HG02885 (cell line): Measurements from ENCODE around the gene CD46.

Source experiments
- ATAC-seq: cut with Tn5 transposase; IDR thresholded peaks from one replicate; pipeline ENCODE4 v1.9.1; 2021; ENCODE audit warnings: mild to moderate bottlenecking; ENCODE audit not compliant: unreplicated experiment, poor library complexity

CD46 gene

GRCh38 chr1:207793327-207793726 is 41.5 kb downstream of the CD46 start:
- no peak for ATAC-seq

- ATAC-seq = no peak
Measured at GRCh38 chr1:207794861-207795260, 43.0 kb downstream of the CD46 start.

- peak; percentile 74 for ATAC-seq
Measured at GRCh38 chr1:207797229-207797973, 45.5 kb downstream of the CD46 start.

- ATAC-seq = no peak
Measured at GRCh38 chr1:207798847-207799246, 47.0 kb downstream of the CD46 start.

- ATAC-seq = no peak
Measured at GRCh38 chr1:207799989-207800648, 48.3 kb downstream of the CD46 start.

GRCh38 chr1:207801819-207802218 is 50.0 kb downstream of the CD46 start:
- ATAC-seq = no peak

GRCh38 chr1:207803678-207804077 is 51.8 kb downstream of the CD46 start:
- ATAC-seq = no peak

GRCh38 chr1:207804721-207805468 is 53.0 kb downstream of the CD46 start:
- ATAC-seq = no peak

GRCh38 chr1:207805841-207806421 is 54.1 kb downstream of the CD46 start:
- ATAC-seq = no peak

- no peak for ATAC-seq
Measured at GRCh38 chr1:207806531-207807325, 54.9 kb downstream of the CD46 start.

DNA sequence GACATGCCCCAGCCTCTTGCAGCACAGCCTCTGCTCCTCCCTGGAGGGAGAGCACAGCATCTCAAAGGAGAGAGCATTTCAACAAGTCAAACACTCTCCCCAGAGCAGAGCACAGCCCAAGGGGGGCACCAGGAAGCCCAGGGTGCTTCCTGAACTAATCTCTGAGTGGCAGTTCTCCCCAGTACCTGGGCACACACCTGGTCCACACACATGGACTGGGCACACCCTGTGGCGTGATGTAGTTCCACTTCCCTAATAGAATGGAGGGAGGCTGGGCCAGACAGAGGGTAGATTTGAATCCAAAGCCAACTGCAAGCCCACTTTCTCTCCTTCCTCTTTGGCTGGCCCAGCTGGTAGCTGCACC is 55.5 kb downstream of the CD46 start:
- no peak for ATAC-seq

DNA sequence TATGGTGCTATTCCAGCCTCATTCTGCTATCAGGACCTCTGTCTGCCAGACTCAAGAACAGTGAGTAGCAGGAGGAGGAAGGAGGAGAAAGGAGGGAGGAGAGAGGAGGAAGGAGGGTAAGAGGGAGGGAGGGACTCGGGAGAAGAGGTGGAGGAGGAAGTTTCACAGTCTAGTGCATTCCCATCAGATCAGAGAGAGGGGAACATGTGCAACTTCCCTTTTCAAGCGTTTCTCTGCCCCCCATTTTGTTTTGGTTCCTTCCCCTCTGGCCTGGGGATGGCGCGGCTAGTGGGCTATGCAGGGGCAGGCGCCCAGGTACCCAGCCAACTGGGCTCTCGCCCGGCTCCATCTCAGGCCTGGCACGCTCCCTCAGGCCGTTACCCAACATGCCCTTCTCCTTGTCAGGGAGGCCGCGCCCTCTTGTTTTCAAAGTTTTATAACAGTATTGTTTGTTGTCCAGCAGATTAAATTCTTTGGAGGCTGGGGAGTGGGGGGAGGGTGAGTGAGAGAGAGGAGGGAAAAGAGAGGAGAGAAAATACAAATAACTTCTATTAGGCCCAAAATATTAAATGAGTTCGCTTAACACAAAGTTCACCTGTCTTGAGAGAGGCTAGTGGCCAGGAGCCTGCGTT is 56.0 kb downstream of the CD46 start:
- no peak for ATAC-seq

DNA sequence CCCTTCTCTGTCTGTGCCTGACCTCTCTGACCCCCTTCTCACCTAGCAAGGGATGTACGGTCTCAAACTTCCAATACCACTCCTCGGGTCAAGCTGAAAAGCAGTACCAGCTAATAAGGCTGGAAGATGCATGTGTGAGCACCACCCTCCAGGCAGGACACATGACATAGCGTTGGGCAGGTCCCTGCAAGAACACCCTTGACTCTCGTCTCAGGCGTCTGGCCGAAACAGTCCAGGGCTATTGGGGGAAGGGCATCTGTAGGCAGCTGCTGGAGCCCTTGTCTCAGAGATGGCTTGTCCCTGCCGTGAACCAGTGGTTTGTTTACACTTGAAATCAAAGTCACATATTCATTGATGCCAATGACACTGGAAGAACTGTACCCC is 56.5 kb downstream of the CD46 start:
- ATAC-seq = no peak

GRCh38 chr1:207808911-207809555 is 57.2 kb downstream of the CD46 start:
- ATAC-seq = no peak

DNA sequence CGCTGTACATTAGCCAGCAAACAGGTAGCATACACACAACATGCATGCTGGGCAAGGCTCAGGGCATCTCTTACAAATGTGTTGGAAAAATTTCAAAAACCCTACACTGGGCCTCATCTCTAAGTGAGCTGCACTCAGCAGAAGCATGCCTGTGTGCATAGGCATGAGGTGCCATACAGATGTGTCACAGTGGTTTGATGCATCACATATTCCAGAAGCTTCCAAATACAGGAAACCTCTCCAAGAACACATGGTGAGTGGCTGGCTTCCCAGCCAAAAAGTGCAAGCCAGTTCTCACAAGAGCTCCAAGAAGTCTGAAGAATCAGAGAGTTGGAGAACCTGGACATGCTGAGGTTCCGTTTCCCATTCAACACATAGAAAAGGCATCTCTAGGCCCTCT is 58.3 kb downstream of the CD46 start:
- no peak for ATAC-seq

- no peak for ATAC-seq
Measured at GRCh38 chr1:207810606-207811295, 58.9 kb downstream of the CD46 start.

GRCh38 chr1:207811319-207811718 is 59.5 kb downstream of the CD46 start:
- ATAC-seq = no peak

DNA sequence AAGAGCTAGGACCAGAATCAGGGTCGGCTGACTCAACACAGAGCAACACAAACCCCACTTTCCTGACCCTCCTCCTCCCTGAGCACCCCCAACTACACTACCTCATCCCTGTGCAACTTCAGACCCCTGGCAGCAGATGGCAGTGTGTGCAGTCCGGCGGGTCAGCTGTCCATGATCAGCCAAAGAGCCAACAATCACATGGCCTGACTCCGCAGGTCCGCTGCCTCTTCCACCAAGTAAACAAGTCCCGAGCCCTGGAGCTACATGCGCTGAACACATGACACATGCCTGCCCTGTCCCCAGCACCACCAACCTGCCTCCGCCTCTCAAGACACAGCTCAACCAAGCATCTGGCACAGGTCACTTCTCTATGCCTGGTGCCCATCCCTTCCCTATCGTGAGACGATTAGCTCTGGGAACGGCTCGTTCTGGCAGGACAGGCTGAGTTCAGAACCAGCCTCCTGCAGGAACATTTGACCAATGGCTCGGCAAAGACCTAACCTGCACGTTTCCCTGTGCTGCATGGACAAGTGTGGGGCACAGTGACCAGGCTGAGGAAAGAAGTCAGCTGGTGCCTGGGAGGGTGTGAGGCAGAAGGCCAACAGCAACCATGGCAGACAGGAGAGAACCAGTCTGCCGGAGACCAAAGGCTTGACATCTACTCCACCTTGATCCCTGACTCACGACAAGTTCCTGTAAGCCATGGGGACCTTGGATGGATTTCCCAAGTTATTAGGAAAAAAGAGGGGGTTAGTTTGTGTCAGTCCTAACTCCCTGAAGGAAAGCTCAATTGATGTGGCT is 60.3 kb downstream of the CD46 start:
- ATAC-seq = no peak
